Measurements from ENCODE around the gene PKN1.

- TF ChIP-seq POLR2AphosphoS5 (IDR thresholded peaks at IDR 0.05; ENCODE audit: low read depth), result no peak
- peak; percentile 29; the same call in 1 of the 2 replicates for TF ChIP-seq SPI1 (IDR thresholded peaks at IDR 0.05; ENCODE audit: borderline replicate concordance, low read depth)
- TF ChIP-seq, protein P1, sequence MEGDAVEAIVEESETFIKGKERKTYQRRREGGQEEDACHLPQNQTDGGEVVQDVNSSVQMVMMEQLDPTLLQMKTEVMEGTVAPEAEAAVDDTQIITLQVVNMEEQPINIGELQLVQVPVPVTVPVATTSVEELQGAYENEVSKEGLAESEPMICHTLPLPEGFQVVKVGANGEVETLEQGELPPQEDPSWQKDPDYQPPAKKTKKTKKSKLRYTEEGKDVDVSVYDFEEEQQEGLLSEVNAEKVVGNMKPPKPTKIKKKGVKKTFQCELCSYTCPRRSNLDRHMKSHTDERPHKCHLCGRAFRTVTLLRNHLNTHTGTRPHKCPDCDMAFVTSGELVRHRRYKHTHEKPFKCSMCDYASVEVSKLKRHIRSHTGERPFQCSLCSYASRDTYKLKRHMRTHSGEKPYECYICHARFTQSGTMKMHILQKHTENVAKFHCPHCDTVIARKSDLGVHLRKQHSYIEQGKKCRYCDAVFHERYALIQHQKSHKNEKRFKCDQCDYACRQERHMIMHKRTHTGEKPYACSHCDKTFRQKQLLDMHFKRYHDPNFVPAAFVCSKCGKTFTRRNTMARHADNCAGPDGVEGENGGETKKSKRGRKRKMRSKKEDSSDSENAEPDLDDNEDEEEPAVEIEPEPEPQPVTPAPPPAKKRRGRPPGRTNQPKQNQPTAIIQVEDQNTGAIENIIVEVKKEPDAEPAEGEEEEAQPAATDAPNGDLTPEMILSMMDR (IDR thresholded peaks at IDR 0.05; ENCODE audit: insufficient read depth, low read length), result no peak
These were observed 64.3 kb downstream of the PKN1 start for GRCh38 chr19:14497228-14497921.

Data from HL-60 (cell line).